ENCODE results near the gene AZIN2.

Gene AZIN2

DNA sequence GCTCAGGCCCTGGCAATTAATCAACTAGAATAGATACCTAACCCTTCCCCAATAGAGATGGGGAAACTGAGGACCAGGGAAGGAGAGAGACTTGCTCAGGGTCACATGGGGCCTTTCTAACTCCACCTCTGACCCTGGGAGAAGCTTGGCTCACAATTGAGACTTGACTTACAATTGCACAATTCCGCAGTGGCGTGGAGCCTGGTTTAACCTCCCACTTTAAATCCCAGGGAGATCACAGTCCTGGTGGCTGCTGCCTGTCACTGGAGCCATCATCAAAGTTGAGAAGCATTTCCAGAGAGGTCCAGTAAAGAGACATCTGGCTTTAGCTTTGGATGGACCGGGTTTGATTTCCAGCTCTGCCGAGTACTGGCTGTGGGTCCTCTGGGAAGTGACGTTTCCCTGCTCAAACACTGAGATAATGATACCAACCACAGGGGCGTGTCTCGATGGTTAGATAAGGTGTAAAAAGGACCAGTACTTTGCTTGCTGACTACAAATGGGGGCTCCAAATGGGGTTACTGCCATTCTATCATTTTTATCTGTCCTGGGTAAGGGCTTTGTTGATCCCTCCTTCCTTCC is 61.6 kb downstream of the AZIN2 start:
- Mint-ChIP-seq H3K36me3 (ENCODE audit: low read depth) (peaks cover 3% of the 10 kb centered on the region), H3K27me3 (no peaks in the 10 kb centered on the region), H3K27ac (no peak overlapping the region), H3K9me3 (no peaks in the 10 kb centered on the region), H3K4me1 (ENCODE audit: low read depth) (no peaks in the 10 kb centered on the region), H3K4me3 (no peak overlapping the region)

- no peak overlapping the region for H3K27ac Mint-ChIP-seq
- H3K9me3 Mint-ChIP-seq: no peaks in the 10 kb centered on the region
- peaks cover 3% of the 10 kb centered on the region for H3K36me3 Mint-ChIP-seq (ENCODE audit: low read depth)
- H3K4me1 Mint-ChIP-seq (ENCODE audit: low read depth): no peaks in the 10 kb centered on the region
- no peaks in the 10 kb centered on the region for H3K27me3 Mint-ChIP-seq
- H3K4me3 Mint-ChIP-seq: no peak overlapping the region
Measured at GRCh38 chr1:33143176-33143575, 62.2 kb downstream of the AZIN2 start.

GRCh38 chr1:33143698-33144097 is 62.7 kb downstream of the AZIN2 start:
- H3K27ac Mint-ChIP-seq: no peak overlapping the region

GRCh38 chr1:33146003-33146402 is 65.0 kb downstream of the AZIN2 start:
- Mint-ChIP-seq H3K9me3 (no peaks in the 10 kb centered on the region), H3K27ac (no peak overlapping the region), H3K36me3 (ENCODE audit: low read depth) (peaks cover 3% of the 10 kb centered on the region), H3K4me1 (ENCODE audit: low read depth) (no peaks in the 10 kb centered on the region), H3K4me3 (no peak overlapping the region), H3K27me3 (no peaks in the 10 kb centered on the region)

More at GRCh38 chr1:33143698-33144097, 62.7 kb downstream of the AZIN2 start:
- Mint-ChIP-seq H3K9me3 (no peaks in the 10 kb centered on the region), H3K4me3 (no peak overlapping the region), H3K36me3 (ENCODE audit: low read depth) (peaks cover 3% of the 10 kb centered on the region), H3K4me1 (ENCODE audit: low read depth) (no peaks in the 10 kb centered on the region), H3K27me3 (no peaks in the 10 kb centered on the region)

DNA sequence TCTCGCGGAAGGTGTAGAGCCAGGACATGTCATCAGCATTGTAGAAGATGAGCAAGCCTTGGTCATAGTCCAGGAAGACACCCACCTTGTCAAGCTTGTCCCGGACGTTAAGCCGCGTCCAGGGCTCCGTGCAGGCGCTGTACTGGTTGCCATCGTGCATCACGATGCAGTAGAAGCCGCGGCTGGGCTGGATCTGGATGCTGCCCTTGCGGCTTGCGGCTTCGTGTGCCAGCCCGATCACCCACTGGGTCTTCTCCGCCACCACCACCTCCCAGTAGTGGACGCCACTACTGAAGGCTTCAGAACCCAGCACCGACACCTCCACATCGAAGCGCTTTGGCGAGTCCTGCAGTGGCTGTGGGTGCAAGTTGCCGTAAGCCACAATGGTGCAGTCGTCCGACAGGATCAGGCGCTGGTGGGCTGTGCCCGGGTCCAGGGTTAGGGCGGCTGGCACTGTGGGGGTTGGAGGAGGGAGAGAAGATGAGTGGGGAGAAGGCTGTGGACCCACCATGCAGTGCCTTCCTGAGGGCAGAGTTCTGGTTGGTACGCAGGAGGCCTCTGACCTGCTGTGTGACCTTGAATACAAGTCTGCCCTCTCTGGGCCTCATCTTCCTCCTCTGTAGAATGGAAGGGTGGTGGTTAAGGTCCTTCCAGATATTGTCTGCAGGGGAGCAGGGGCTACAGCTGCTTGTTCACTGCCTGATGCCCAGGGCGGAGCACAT is 66.5 kb downstream of the AZIN2 start:
- Mint-ChIP-seq H3K27me3 (no peaks in the 10 kb centered on the region), H3K27ac (no peak overlapping the region), H3K4me3 (no peak overlapping the region), H3K36me3 (ENCODE audit: low read depth) (peaks cover 3% of the 10 kb centered on the region), H3K9me3 (no peaks in the 10 kb centered on the region), H3K4me1 (ENCODE audit: low read depth) (no peaks in the 10 kb centered on the region)

DNA sequence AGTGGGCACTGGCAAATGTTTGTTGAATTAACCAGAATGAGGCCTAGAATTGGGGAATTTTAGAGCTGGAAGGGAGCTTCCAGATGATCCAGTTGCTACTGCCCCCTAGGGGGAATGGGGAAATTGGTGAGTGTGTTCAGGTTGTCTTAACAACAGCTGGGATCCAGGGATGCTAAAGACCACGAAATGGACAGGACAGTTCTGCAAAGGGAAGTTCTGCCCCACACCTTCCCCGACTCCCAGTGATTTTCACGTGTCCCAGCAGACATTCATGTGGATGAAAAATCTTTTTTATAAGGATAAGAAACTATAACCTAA is 67.0 kb downstream of the AZIN2 start:
- no peak overlapping the region for H3K27ac Mint-ChIP-seq
- H3K36me3 Mint-ChIP-seq (ENCODE audit: low read depth): peaks cover 3% of the 10 kb centered on the region

DNA sequence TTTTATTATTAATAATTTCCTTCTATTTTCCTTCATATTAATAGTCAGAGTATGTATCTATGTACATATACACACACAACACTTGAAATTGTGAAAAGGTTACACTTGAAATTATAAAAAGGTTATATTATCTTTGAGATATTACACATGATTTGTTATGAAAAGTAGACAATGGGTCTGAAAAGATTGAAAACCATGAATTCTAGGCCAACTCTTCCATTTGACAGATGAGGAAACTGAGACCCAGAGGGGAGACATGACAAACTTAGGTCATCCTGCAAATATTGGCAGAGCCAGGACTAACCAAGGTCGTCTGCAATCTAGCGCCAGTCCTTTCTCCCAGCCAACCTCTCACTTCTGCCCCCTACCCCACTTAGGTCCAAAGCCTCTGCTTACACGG is 67.7 kb downstream of the AZIN2 start:
- Mint-ChIP-seq H3K9me3 (no peaks in the 10 kb centered on the region), H3K27me3 (no peaks in the 10 kb centered on the region), H3K4me3 (no peak overlapping the region), H3K27ac (no peak overlapping the region), H3K4me1 (ENCODE audit: low read depth) (no peaks in the 10 kb centered on the region), H3K36me3 (ENCODE audit: low read depth) (peaks cover 3% of the 10 kb centered on the region)

More for the DNA sequence above, 67.0 kb downstream of the AZIN2 start:
- Mint-ChIP-seq H3K4me1 (ENCODE audit: low read depth) (no peaks in the 10 kb centered on the region), H3K4me3 (no peak overlapping the region), H3K27me3 (no peaks in the 10 kb centered on the region), H3K9me3 (no peaks in the 10 kb centered on the region)

- H3K27me3 Mint-ChIP-seq: no peaks in the 10 kb centered on the region
- H3K27ac Mint-ChIP-seq: no peak overlapping the region
- H3K36me3 Mint-ChIP-seq (ENCODE audit: low read depth): peaks cover 6% of the 10 kb centered on the region
- H3K9me3 Mint-ChIP-seq: no peaks in the 10 kb centered on the region
- no peaks in the 10 kb centered on the region for H3K4me1 Mint-ChIP-seq (ENCODE audit: low read depth)
- H3K4me3 Mint-ChIP-seq: no peak overlapping the region
Measured at GRCh38 chr1:33149453-33150190, 68.7 kb downstream of the AZIN2 start.

GRCh38 chr1:33150522-33150921 is 69.6 kb downstream of the AZIN2 start:
- no peaks in the 10 kb centered on the region for H3K4me1 Mint-ChIP-seq (ENCODE audit: low read depth)
- H3K27me3 Mint-ChIP-seq: no peaks in the 10 kb centered on the region
- no peak overlapping the region for H3K27ac Mint-ChIP-seq
- peaks cover 6% of the 10 kb centered on the region for H3K36me3 Mint-ChIP-seq (ENCODE audit: low read depth)
- H3K9me3 Mint-ChIP-seq: no peaks in the 10 kb centered on the region
- no peak overlapping the region for H3K4me3 Mint-ChIP-seq

GRCh38 chr1:33151116-33151515 is 70.2 kb downstream of the AZIN2 start:
- no peaks in the 10 kb centered on the region for H3K27me3 Mint-ChIP-seq
- no peaks in the 10 kb centered on the region for H3K4me1 Mint-ChIP-seq (ENCODE audit: low read depth)
- peaks cover 6% of the 10 kb centered on the region for H3K36me3 Mint-ChIP-seq (ENCODE audit: low read depth)
- no peak overlapping the region for H3K27ac Mint-ChIP-seq
- H3K9me3 Mint-ChIP-seq: no peaks in the 10 kb centered on the region
- no peak overlapping the region for H3K4me3 Mint-ChIP-seq

- H3K4me1 Mint-ChIP-seq (ENCODE audit: low read depth): no peaks in the 10 kb centered on the region
- H3K27me3 Mint-ChIP-seq: no peaks in the 10 kb centered on the region
- peaks cover 11% of the 10 kb centered on the region for H3K36me3 Mint-ChIP-seq (ENCODE audit: low read depth)
- no peak overlapping the region for H3K4me3 Mint-ChIP-seq
- no peaks in the 10 kb centered on the region for H3K9me3 Mint-ChIP-seq
- no peak overlapping the region for H3K27ac Mint-ChIP-seq
Measured at GRCh38 chr1:33152685-33153432, 71.9 kb downstream of the AZIN2 start.

- H3K27ac Mint-ChIP-seq: no peak overlapping the region
- H3K27me3 Mint-ChIP-seq: no peaks in the 10 kb centered on the region
- H3K4me3 Mint-ChIP-seq: no peak overlapping the region
- H3K4me1 Mint-ChIP-seq (ENCODE audit: low read depth): no peaks in the 10 kb centered on the region
- no peaks in the 10 kb centered on the region for H3K9me3 Mint-ChIP-seq
- H3K36me3 Mint-ChIP-seq (ENCODE audit: low read depth): peaks cover 11% of the 10 kb centered on the region
Measured at GRCh38 chr1:33153650-33154049, 72.7 kb downstream of the AZIN2 start.

- H3K4me1 Mint-ChIP-seq (ENCODE audit: low read depth): no peaks in the 10 kb centered on the region
- no peak overlapping the region for H3K27ac Mint-ChIP-seq
- H3K27me3 Mint-ChIP-seq: no peaks in the 10 kb centered on the region
- no peaks in the 10 kb centered on the region for H3K9me3 Mint-ChIP-seq
- peaks cover 11% of the 10 kb centered on the region for H3K36me3 Mint-ChIP-seq (ENCODE audit: low read depth)
- no peak overlapping the region for H3K4me3 Mint-ChIP-seq
Measured at GRCh38 chr1:33155877-33156538, 75.1 kb downstream of the AZIN2 start.

GRCh38 chr1:33157131-33157530 is 76.2 kb downstream of the AZIN2 start:
- Mint-ChIP-seq H3K27me3 (no peaks in the 10 kb centered on the region), H3K4me3 (no peak overlapping the region), H3K4me1 (ENCODE audit: low read depth) (no peaks in the 10 kb centered on the region), H3K9me3 (no peaks in the 10 kb centered on the region), H3K27ac (no peak overlapping the region), H3K36me3 (ENCODE audit: low read depth) (peaks cover 11% of the 10 kb centered on the region)
